SJSA1 (cell line): ENCODE results near the gene B4GALT7. TPM values are rescaled to one million over a fixed set of nuclear protein-coding genes. Genes with fewer than 3 reads are reported as not detected.

Experiments used
- DNase-seq, 2 experiments: peaks; one replicate each; pipeline ENCODE4 v3.0.0-alpha.2; 2015 to 2020; ENCODE audit warnings: low spot score in 2 of 2, low read depth in 1 of 2
- H3K27ac ChIP-seq: fragments of 250-450 bp; sonication (Bioruptor Pico); 2 replicates; pipeline ENCODE4 v1.5.1; 2020; ENCODE audit warnings: mild to moderate bottlenecking, moderate library complexity
- H3K27me3 ChIP-seq: fragments of 250-450 bp; sonication (Bioruptor Pico); replicated peaks from 2 replicates; pipeline ENCODE4 v1.5.1; 2020; ENCODE audit warnings: mild to moderate bottlenecking, moderate library complexity
- H3K36me3 ChIP-seq: fragments of 250-450 bp; sonication (Bioruptor Pico); 2 replicates; pipeline ENCODE4 v1.5.1; 2020; ENCODE audit warnings: mild to moderate bottlenecking
- H3K4me1 ChIP-seq: fragments of 250-450 bp; sonication (Bioruptor Pico); replicated peaks from 2 replicates; pipeline ENCODE4 v1.6.1; 2021; ENCODE audit warnings: mild to moderate bottlenecking
- H3K4me3 ChIP-seq: fragments of 250-450 bp; sonication (Bioruptor Pico); 2 replicates; pipeline ENCODE4 v1.5.1; 2020; ENCODE audit warnings: mild to moderate bottlenecking
- H3K9me3 ChIP-seq: fragments of 250-450 bp; sonication (Bioruptor Pico); replicated peaks from 2 replicates; pipeline ENCODE4 v1.5.1; 2020; ENCODE audit warnings: mild to moderate bottlenecking
- total RNA-seq: library from RNA; depleted of rRNA; stranded (reverse); fragments of >200 nt; shearing (Covaris generic); gene quantifications from 2 replicates; pipeline ENCODE4 v1.2.3, GENCODE V29; 2014

B4GALT7 gene
- total RNA-seq, 1 experiment from 2014 or later = 53.0 TPM

DNA sequence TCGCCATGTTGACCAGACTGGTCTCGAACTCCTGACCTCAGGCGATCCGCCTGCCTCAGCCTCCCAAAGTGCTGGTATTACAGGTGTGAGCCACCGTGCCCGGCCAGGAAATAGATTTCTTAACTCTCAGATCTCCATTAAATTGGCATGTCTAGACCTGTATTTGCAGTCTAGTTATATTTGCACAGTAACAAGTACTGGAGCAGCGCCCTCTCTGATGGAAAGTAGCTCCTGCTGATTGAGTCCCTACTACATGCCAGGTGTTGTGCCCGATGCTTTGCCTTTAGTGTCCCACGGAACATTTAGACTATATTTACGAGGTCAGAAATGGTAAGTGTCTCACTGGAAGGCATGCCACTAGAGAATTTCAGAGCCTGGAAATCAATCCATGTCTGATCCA, 23.8 kb upstream of the B4GALT7 start:
- H3K36me3 ChIP-seq = no peaks in the 10 kb centered on the region
- no peaks in the 10 kb centered on the region for H3K4me1 ChIP-seq
- H3K9me3 ChIP-seq = no peaks in the 10 kb centered on the region
- DNase-seq = no peak
- H3K27ac ChIP-seq = no peak overlapping the region
- H3K27me3 ChIP-seq = peaks cover 30% of the 10 kb centered on the region
- no peak overlapping the region for H3K4me3 ChIP-seq

DNA sequence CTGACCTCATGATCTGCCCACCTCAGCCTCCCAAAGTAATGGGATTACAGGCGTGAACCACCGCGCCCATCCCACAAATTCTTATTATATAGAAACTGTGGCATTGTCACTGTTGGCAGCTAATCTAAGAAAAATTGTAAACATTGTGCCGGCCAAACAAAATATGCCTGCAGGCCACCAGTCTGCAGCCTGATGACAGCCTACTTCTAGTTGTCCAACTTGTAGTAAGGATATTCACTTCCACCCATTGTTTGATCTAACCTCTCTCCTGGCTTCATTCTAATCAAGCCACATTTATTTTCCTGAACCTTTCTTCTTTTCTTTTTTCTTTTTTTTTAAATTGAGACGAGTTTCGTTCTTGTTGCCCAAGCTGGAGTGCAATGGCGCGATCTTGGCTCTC, 21.6 kb upstream of the B4GALT7 start:
- H3K4me1 ChIP-seq = no peaks in the 10 kb centered on the region
- H3K27ac ChIP-seq = no peak overlapping the region
- peaks cover 23% of the 10 kb centered on the region for H3K27me3 ChIP-seq
- no peak for DNase-seq
- H3K9me3 ChIP-seq = no peaks in the 10 kb centered on the region
- H3K4me3 ChIP-seq = no peak overlapping the region
- H3K36me3 ChIP-seq = no peaks in the 10 kb centered on the region

DNA sequence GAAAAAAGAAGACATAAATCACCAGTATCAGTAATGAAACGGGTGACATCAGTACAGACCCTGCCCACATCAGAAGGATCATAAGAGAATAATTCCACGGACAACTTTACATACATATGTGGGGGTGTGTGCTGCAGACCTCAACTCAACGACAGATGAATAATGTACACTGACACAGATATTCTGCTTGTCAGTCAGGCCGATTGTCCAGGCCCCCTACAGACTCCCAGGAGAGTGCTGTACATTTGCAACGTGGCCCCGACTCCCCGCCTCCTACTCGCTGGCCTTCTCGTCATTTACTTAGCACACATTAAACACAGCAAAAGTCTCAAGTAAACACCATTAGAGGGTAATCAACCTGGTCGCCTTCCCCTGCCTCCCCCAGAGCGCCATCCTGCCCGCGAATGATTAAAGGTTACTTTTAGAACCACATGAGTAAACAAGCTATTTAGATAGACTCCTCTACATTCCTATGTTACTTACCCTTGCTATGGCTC, 11.5 kb upstream of the B4GALT7 start:
- DNase-seq = no peak
- peaks cover 58% of the 10 kb centered on the region for H3K27me3 ChIP-seq
- H3K9me3 ChIP-seq = no peaks in the 10 kb centered on the region; the same call in 1 of the 2 replicates
- H3K36me3 ChIP-seq = peaks cover 12% of the 10 kb centered on the region
- H3K27ac ChIP-seq = no peak overlapping the region
- H3K4me3 ChIP-seq = no peak overlapping the region
- H3K4me1 ChIP-seq = peaks cover 6% of the 10 kb centered on the region; the same call in 1 of the 2 replicates

DNA sequence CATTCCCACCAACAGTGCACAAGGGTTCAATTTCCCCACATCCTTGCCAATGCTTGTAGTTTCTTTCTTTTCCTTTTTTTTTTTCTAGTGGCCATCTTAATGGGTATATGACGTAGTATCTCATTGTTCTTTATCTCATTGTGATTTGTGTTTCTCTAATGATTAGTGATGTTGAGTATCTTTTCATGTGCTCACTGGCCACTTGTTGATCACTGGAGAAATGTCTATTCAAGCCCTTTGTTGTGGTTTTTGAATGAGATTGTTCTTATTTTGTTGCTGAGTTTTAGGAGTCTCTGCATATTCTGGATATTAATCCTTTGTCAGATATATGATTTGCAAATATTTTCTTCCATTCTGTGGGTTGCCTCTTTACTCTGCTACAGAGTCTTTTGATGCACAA, 9.5 kb upstream of the B4GALT7 start:
- Histone ChIP-seq H3K9me3 (no peaks in the 10 kb centered on the region; the same call in 1 of the 2 replicates), H3K4me3 (no peak overlapping the region), H3K4me1 (peaks cover 6% of the 10 kb centered on the region; the same call in 1 of the 2 replicates), H3K27me3 (peaks cover 47% of the 10 kb centered on the region), H3K27ac (no peak overlapping the region), H3K36me3 (peaks cover 32% of the 10 kb centered on the region)
- DNase-seq = no peak

DNA sequence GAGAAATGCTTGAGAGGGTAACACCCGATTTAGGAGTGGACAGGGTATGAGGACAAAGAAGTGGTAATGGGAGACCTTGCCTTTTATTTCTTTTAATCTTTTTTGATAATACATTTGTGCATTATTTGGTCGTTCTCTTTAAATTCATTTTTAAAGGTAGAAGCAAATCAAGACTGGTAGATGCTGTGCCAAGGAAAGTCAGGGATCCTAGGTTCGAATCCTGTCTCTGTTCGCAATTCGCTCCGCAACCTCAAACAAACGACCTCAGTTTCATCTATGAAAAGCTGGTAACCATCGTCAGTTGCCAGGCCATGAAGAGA, 8.3 kb upstream of the B4GALT7 start:
- Histone ChIP-seq H3K4me1 (peaks cover 6% of the 10 kb centered on the region; the same call in 1 of the 2 replicates), H3K4me3 (peak overlapping the region; percentile 68), H3K27ac (no peak overlapping the region), H3K36me3 (peaks cover 44% of the 10 kb centered on the region), H3K9me3 (no peaks in the 10 kb centered on the region), H3K27me3 (peaks cover 37% of the 10 kb centered on the region)
- no peak for DNase-seq

DNA sequence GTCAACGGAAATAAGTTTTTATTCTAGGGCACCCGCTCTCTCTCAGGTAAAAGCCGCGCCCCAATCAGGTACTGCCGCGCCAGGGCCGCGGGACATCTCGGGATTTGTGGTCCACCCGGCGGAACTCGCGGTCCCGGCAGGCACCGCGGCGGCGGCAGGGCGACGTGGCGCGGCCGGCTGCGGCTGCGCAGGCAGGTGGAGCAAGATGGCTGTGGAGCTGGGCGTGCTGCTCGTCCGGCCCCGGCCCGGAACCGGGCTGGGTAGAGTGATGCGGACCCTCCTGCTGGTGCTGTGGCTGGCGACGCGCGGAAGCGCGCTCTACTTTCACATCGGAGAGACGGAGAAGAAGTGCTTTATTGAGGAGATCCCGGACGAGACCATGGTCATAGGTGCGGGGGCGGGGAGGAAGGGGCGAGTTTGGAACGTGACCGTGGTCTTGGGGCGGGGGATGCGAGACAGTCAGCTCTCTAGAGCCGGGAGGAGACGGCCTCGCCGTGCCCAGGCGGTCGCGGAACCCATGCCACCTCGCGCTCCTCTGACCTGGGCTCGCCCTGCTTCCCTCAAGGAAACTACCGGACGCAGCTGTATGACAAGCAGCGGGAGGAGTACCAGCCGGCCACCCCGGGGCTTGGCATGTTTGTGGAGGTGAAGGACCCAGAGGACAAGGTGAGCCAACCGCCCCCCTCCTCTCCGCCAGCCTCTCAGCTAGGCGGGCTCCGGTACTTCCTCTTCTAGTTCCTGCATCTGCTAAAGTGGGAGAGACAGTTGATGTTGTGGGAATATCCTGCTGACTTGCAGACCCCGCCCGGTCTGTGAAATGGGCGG, 7.7 kb upstream of the B4GALT7 start, which contains the start of gene TMED9:
TSS of gene TMED9 (plus strand) at position 194 of the 825 bp plus-strand sequence. CDS start at position 206, 12 bp downstream.
- Histone ChIP-seq H3K36me3 (peaks cover 46% of the 10 kb centered on the region), H3K4me1 (peaks cover 6% of the 10 kb centered on the region; the same call in 1 of the 2 replicates), H3K27ac (no peak within 1 kb of the TSS; the same call in 1 of the 2 replicates), H3K4me3 (peak within 1 kb of the TSS; percentile 68), H3K9me3 (no peaks in the 10 kb centered on the region), H3K27me3 (peaks cover 33% of the 10 kb centered on the region)
- peak; percentile 68 to 81 for DNase-seq

DNA sequence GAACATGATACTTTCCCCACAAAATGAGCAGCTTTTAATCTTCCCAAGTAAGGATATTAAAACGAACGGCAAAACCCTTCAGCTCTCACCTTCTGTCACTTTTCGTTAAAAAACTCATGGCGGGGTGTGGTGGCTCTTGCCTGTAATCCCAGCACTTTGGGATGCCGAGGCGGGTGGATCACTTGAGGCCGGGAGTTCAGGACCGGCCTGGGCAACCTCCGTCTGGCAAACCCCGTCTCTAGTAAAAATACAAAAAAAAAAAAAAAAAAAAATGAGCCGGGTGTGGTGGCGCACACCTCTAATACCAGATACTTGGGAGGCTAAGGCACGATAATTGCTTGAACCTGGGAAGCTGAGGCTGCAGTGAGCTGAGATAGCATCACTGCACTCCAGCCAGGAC, 7.0 kb upstream of the B4GALT7 start:
- Histone ChIP-seq H3K36me3 (peaks cover 46% of the 10 kb centered on the region), H3K27me3 (peaks cover 26% of the 10 kb centered on the region), H3K4me3 (peak overlapping the region; percentile 68), H3K27ac (no peak overlapping the region), H3K9me3 (no peaks in the 10 kb centered on the region), H3K4me1 (peaks cover 6% of the 10 kb centered on the region; the same call in 1 of the 2 replicates)
- no peak for DNase-seq

DNA sequence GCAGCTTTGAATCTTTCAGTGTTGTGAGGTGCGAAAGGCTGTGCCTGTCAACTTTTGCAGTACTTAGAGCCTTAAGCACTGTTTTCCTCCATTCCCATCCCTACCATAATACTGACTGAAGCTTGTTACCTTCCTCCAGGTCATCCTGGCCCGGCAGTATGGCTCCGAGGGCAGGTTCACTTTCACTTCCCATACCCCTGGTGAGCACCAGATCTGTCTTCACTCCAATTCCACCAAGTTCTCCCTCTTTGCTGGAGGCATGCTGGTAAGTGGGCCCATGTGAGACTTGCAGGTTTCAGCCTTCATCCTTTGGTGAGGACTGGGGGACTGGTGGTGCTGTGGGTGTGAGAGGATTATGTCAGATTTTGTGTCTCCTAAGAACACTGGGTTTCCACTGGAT, 6.4 kb upstream of the B4GALT7 start:
- peaks cover 46% of the 10 kb centered on the region for H3K36me3 ChIP-seq
- H3K27me3 ChIP-seq = peaks cover 20% of the 10 kb centered on the region
- DNase-seq = no peak
- H3K4me3 ChIP-seq = no peak overlapping the region
- H3K9me3 ChIP-seq = no peaks in the 10 kb centered on the region
- no peak overlapping the region for H3K27ac ChIP-seq
- peaks cover 8% of the 10 kb centered on the region for H3K4me1 ChIP-seq

DNA sequence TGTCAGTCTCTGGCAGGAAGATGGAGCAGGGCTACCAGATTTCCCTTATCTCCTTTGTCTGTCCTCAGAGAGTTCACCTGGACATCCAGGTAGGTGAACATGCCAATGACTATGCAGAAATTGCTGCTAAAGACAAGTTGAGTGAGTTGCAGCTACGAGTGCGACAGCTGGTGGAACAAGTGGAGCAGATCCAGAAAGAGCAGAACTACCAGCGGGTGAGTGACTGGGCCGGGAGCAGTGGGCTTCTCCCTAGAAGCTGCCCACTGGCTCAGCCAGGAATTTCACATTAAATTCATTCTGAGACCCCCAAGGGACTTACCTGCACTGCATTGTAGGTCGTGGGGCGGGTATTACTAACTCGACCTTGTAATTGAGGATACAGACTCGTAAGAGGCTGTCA, 5.9 kb upstream of the B4GALT7 start:
- H3K27ac ChIP-seq = no peak overlapping the region
- peaks cover 11% of the 10 kb centered on the region for H3K4me1 ChIP-seq
- no peak overlapping the region for H3K4me3 ChIP-seq
- no peaks in the 10 kb centered on the region for H3K9me3 ChIP-seq
- H3K36me3 ChIP-seq = peaks cover 46% of the 10 kb centered on the region
- H3K27me3 ChIP-seq = peaks cover 14% of the 10 kb centered on the region
- DNase-seq = no peak

DNA sequence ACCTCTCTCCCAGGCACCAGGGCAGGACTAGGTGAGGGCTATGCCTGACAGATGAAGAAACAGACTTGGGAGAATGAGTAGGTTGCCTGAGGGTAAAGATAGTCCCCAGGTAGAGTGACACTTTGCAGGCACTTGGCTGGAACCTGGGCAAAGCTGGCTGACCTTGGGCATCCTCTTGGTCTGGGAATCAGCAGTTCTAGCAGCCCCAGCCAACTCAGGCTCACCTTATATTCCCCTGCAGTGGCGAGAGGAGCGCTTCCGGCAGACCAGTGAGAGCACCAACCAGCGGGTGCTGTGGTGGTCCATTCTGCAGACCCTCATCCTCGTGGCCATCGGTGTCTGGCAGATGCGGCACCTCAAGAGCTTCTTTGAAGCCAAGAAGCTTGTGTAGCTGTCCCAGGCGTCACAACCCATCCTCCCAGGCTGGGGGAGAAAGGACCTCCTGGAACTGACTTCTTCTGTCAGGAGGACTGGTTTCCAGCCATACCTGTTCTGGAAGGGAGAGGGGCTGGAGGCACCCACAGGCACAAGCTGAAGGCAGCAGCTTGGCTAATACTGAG, 4.8 kb upstream of the B4GALT7 start:
- Histone ChIP-seq H3K27me3 (peaks cover 6% of the 10 kb centered on the region), H3K36me3 (peaks cover 48% of the 10 kb centered on the region), H3K27ac (no peak overlapping the region), H3K4me3 (no peak overlapping the region), H3K9me3 (no peaks in the 10 kb centered on the region), H3K4me1 (peaks cover 16% of the 10 kb centered on the region)
- no peak for DNase-seq

DNA sequence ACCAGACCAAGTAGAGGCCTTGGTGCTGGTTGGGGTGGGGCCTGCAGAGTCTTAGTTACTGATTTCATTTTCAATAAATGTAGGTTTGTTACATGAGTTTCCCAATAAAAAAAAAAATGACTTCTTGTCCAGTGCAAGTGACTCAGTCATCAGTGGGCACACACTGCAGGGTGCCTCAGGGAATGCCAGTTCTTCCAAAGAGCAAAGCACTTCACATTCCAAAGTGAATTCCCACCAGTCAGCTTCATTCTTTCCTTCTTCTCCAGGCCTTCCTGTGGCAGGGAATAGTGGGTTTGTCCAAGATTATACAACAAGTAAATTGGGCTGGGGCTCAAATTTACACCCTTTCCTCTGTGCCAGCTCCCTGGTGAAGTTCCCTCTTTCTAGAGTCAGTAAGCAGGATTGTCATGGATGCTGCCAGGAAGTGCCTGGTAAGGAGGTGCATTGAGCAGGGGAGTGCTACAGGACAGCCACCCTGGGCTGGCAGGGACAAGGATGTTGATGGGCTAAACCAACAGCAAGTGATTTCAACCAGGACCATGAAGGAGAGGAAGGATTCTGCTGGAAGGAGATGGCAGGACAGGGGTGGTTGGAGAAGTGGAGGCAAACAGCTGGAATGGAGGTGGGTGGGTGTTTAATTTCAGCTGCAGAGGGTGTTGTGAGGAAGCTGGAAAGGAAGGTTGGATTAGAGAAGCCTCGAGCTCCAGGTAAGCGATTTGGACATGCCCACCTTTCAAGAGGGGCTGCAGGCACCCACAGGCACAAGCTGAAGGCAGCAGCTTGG, 3.7 kb upstream of the B4GALT7 start:
- Histone ChIP-seq H3K9me3 (no peaks in the 10 kb centered on the region), H3K27ac (no peak overlapping the region), H3K4me1 (peaks cover 23% of the 10 kb centered on the region), H3K4me3 (no peak overlapping the region), H3K27me3 (no peaks in the 10 kb centered on the region), H3K36me3 (peaks cover 50% of the 10 kb centered on the region)
- no peak for DNase-seq

DNA sequence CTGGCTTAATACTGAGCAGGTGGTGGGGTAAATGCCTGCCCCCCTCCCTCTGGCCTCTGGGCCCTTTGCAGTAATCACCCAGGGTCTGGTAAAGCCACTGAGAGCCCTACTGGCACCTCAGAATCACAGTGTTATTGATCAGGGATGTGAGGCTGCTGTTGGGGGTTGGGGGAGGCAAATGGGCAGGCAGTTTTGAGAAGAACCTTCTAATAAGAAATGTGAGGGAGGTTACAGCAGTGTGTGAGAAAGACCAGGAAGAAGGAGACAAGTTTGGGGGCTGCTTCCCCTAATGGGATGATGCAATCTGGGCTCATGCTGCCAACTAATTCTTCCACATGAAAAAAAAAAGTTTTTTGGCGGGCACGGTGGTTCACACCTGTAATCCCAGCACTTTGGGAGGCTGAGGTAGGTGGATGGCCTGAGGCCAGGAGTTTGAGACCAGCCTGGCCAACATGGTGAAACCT, 3.1 kb upstream of the B4GALT7 start:
- Histone ChIP-seq H3K36me3 (peaks cover 55% of the 10 kb centered on the region), H3K9me3 (no peaks in the 10 kb centered on the region), H3K4me3 (no peak overlapping the region), H3K27ac (no peak overlapping the region), H3K4me1 (peaks cover 25% of the 10 kb centered on the region), H3K27me3 (no peaks in the 10 kb centered on the region)
- no peak for DNase-seq

DNA sequence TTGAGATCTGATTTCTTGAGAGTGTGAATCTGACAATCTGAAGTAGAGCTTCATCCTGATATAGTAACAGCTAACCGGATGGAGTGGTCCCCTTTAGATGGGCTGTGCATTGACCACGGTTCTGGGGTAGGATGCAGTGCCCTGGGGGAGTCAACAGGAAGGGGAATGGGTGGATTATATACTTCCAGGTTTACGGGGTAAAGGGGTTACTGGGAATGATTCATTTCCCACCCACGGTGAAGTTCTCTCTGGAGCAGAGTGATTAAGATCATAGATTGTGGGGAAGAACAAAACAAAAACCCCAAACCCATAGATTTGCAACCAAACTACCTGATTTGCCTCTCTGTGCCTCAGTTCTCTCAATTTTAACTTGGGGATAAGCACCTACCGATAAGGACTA, 1.5 kb upstream of the B4GALT7 start:
- Histone ChIP-seq H3K27me3 (no peaks in the 10 kb centered on the region), H3K4me1 (peaks cover 22% of the 10 kb centered on the region), H3K27ac (no peak overlapping the region), H3K9me3 (no peaks in the 10 kb centered on the region), H3K4me3 (no peak overlapping the region), H3K36me3 (peaks cover 43% of the 10 kb centered on the region)
- no peak for DNase-seq
